ENCODE measurements around the gene MED26. TPM values are rescaled to one million over a fixed set of nuclear protein-coding genes. Genes with fewer than 3 reads are reported as not detected.

Gene MED26
- total RNA-seq, 1 experiment from 2014 or later, result 8.8 TPM

DNA sequence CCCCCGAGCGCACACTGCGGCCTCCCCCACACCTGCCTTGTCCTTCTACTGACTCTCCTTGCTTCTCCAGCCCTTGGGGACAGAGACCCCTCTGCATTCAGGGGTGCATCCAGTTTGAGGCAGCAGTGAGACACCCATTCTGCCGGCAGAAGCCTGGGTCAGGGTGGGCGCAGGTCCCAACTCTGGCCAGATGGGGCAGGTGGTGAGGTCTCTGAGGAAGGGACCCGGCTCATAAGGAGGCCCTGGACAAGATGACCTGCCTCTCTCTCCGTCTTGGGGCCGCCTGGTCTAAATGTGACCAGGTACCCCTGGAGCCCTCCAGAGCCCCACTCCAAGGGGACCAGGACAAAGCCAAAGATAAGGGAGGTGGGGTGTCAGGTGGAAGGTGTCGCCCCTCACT is 91.9 kb downstream of the MED26 start:
- ChIA-PET POLR2A (no interaction called here), CTCF (no interaction called here)
- ATAC-seq (no peak), DNase-seq (ENCODE audit: low read depth, low spot score) (no peak)
- Histone ChIP-seq H3K4me1 (ENCODE audit: control insufficient read depth, insufficient read depth, low read length) (peaks cover 3% of the 10 kb centered on the region; the same call in 1 of the 2 replicates), H3K36me3 (ENCODE audit: control insufficient read depth, insufficient read depth, low read length) (peaks cover 4% of the 10 kb centered on the region), H3K27me3 (ENCODE audit: control insufficient read depth, insufficient read depth, low read length) (no peaks in the 10 kb centered on the region), H3K9me3 (ENCODE audit: control insufficient read depth, insufficient read depth, low read depth, low read length) (no peaks in the 10 kb centered on the region), H3K27ac (ENCODE audit: low read length) (no peak overlapping the region), H3K4me3 (ENCODE audit: low read depth in 2 of 2, low read length in 2 of 2) (no peak overlapping the region)
- in situ Hi-C loops (cut with HindIII; ENCODE audit: low pct_unique_long_range_greater_than_20kb, low sequenced_read_pairs), result no loop called here
- intact Hi-C loops (cut with micrococcal nuclease; ENCODE audit: unreplicated experiment), result no loop called here
- BruUV-seq (replicated peaks), result no TSS peak
- TF ChIP-seq, protein P1, sequence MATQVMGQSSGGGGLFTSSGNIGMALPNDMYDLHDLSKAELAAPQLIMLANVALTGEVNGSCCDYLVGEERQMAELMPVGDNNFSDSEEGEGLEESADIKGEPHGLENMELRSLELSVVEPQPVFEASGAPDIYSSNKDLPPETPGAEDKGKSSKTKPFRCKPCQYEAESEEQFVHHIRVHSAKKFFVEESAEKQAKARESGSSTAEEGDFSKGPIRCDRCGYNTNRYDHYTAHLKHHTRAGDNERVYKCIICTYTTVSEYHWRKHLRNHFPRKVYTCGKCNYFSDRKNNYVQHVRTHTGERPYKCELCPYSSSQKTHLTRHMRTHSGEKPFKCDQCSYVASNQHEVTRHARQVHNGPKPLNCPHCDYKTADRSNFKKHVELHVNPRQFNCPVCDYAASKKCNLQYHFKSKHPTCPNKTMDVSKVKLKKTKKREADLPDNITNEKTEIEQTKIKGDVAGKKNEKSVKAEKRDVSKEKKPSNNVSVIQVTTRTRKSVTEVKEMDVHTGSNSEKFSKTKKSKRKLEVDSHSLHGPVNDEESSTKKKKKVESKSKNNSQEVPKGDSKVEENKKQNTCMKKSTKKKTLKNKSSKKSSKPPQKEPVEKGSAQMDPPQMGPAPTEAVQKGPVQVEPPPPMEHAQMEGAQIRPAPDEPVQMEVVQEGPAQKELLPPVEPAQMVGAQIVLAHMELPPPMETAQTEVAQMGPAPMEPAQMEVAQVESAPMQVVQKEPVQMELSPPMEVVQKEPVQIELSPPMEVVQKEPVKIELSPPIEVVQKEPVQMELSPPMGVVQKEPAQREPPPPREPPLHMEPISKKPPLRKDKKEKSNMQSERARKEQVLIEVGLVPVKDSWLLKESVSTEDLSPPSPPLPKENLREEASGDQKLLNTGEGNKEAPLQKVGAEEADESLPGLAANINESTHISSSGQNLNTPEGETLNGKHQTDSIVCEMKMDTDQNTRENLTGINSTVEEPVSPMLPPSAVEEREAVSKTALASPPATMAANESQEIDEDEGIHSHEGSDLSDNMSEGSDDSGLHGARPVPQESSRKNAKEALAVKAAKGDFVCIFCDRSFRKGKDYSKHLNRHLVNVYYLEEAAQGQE (IDR thresholded peaks at IDR 0.05; ENCODE audit: insufficient read depth in 1 of 2, low read depth in 2 of 2, low read length in 1 of 2), result no peak
- TF ChIP-seq TCF7L2 (IDR thresholded peaks at IDR 0.05; ENCODE audit: low read depth, low read length), result no peak
- TF ChIP-seq SIN3A (IDR thresholded peaks at IDR 0.05; ENCODE audit: borderline replicate concordance, insufficient read depth, low read depth, low read length), result no peak
- TF ChIP-seq POLR2AphosphoS5 (IDR thresholded peaks at IDR 0.05; ENCODE audit: low read depth, low read length), result no peak
- TF ChIP-seq, protein P2, sequence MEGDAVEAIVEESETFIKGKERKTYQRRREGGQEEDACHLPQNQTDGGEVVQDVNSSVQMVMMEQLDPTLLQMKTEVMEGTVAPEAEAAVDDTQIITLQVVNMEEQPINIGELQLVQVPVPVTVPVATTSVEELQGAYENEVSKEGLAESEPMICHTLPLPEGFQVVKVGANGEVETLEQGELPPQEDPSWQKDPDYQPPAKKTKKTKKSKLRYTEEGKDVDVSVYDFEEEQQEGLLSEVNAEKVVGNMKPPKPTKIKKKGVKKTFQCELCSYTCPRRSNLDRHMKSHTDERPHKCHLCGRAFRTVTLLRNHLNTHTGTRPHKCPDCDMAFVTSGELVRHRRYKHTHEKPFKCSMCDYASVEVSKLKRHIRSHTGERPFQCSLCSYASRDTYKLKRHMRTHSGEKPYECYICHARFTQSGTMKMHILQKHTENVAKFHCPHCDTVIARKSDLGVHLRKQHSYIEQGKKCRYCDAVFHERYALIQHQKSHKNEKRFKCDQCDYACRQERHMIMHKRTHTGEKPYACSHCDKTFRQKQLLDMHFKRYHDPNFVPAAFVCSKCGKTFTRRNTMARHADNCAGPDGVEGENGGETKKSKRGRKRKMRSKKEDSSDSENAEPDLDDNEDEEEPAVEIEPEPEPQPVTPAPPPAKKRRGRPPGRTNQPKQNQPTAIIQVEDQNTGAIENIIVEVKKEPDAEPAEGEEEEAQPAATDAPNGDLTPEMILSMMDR (IDR thresholded peaks at IDR 0.05), result no peak

DNA sequence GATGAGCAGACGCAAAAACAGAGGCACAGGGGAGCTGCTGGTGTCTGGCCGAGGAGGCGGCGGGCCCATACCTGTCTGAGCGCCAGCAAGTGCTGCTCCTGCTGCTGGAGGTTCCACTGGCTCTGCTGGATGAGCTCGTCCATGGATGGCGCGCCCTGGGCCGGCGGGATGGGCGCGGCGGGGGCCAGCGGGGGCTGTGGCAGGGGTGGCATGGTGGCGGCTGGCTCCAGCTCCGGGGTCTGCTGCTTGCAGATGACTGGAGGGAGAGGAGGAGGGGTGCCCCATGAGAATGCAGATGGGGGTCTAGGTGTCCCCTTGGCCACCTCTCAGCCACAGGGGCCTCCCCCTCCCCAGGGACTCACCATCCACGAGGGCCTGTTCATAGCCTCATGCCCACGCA is 92.6 kb downstream of the MED26 start:
- no peak overlapping the region for H3K27ac ChIP-seq (ENCODE audit: low read length)
- ChIA-PET CTCF (no interaction called here), POLR2A (no interaction called here)
- in situ Hi-C loops (cut with HindIII; ENCODE audit: low pct_unique_long_range_greater_than_20kb, low sequenced_read_pairs) (no loop called here), intact Hi-C loops (cut with micrococcal nuclease; ENCODE audit: unreplicated experiment) (no loop called here)
- no peaks in the 10 kb centered on the region for H3K9me3 ChIP-seq (ENCODE audit: control insufficient read depth, insufficient read depth, low read depth, low read length)
- BruUV-seq (replicated peaks), result no TSS peak
- H3K4me3 ChIP-seq (ENCODE audit: low read depth in 2 of 2, low read length in 2 of 2), result no peak overlapping the region
- no peak for ATAC-seq
- no peak for DNase-seq (ENCODE audit: low read depth, low spot score)
- no peaks in the 10 kb centered on the region for H3K4me1 ChIP-seq (ENCODE audit: control insufficient read depth, insufficient read depth, low read length)
- peaks cover 4% of the 10 kb centered on the region for H3K36me3 ChIP-seq (ENCODE audit: control insufficient read depth, insufficient read depth, low read length)
- H3K27me3 ChIP-seq (ENCODE audit: control insufficient read depth, insufficient read depth, low read length), result no peaks in the 10 kb centered on the region
- no peak for TF ChIP-seq SIN3A (IDR thresholded peaks at IDR 0.05; ENCODE audit: borderline replicate concordance, insufficient read depth, low read depth, low read length)
- TF ChIP-seq, protein P1 (IDR thresholded peaks at IDR 0.05; ENCODE audit: insufficient read depth in 1 of 2, low read depth in 2 of 2, low read length in 1 of 2), result no peak
- no peak for TF ChIP-seq POLR2AphosphoS5 (IDR thresholded peaks at IDR 0.05; ENCODE audit: low read depth, low read length)
- TF ChIP-seq, protein P2 (IDR thresholded peaks at IDR 0.05), result no peak
- TF ChIP-seq TCF7L2 (IDR thresholded peaks at IDR 0.05; ENCODE audit: low read depth, low read length), result no peak

All from Panc1 (cell line).